GM12878 (cell line): ENCODE measurements around the gene TRIM47. TPM values are rescaled to one million over a fixed set of nuclear protein-coding genes. Genes with fewer than 3 reads are reported as not detected.

Experiments
- ATAC-seq: fragments of 200-7000 bp; cut with Tn5 transposase; 3 replicates; pipeline ENCODE4 v1.9.1; 2020; ENCODE audit warnings: mild to moderate bottlenecking, moderate library complexity
- BruUV-seq: library from RNA; stranded (reverse); fragments of 400-500 nt; replicated peaks from 2 replicates; lab custom pipeline; 2021; lab: Mats Ljungman, UMichigan
- CTCF ChIA-PET: fragments of 300-600 bp; sonication (Branson Sonifier 250); formaldehyde crosslinking; extraction: SDS; loops from one replicate; lab custom pipeline; 2021; ENCODE audit warnings: inconsistent platforms; lab: Yijun Ruan, JAX
- POLR2A ChIA-PET: fragments of 350-600 bp; formaldehyde crosslinking; extraction: SDS; loops from one replicate; lab custom pipeline; 2021; ENCODE audit warnings: inconsistent platforms; lab: Charles Lee
- RAD21 ChIA-PET: fragments of 300-600 bp; sonication (Branson Sonifier 250); formaldehyde crosslinking; loops from one replicate; lab custom pipeline; 2023; ENCODE audit warnings: antibody characterized with exemption; ENCODE audit not compliant: unreplicated experiment; lab: Charles Lee
- SMC1A ChIA-PET: fragments of 300-600 bp; sonication (Branson Sonifier 250); formaldehyde crosslinking; loops from one replicate; lab custom pipeline; 2023; ENCODE audit not compliant: unreplicated experiment, uncharacterized antibody; lab: Charles Lee
- DNase-seq: peaks from one replicate; pipeline ENCODE4 v3.0.0-alpha.2; 2011; ENCODE audit warnings: low read depth, low spot score
- FAIRE-seq: peaks from 3 replicates; lab custom pipeline; 2011; peaks lifted over from hg19 to GRCh38; lab: Jason Lieb, UNC
- H2AFZ ChIP-seq: 2 replicates; pipeline ENCODE4 v1.6.0; 2011; ENCODE audit warnings: low read depth, low read length, control low read depth; ENCODE audit not compliant: control insufficient read depth
- H3K27ac ChIP-seq: 2 replicates; pipeline ENCODE4 v1.5.1; 2011; ENCODE audit warnings: control low read depth; ENCODE audit not compliant: control insufficient read depth, insufficient read depth
- H3K27me3 ChIP-seq, 2 experiments: replicated peaks in 1 of 2; 2 replicates each; pipeline versions ENCODE4 v1.6.0 to v1.6.1; 2011; ENCODE audit warnings: low read length in 1 of 2; ENCODE audit not compliant: control insufficient read depth in 2 of 2, insufficient read depth in 2 of 2
- H3K36me3 ChIP-seq, 2 experiments: 2 replicates each; pipeline ENCODE4 v1.5.1; 2011; ENCODE audit warnings: low read length in 1 of 2; ENCODE audit not compliant: control insufficient read depth in 2 of 2, insufficient read depth in 2 of 2
- H3K4me1 ChIP-seq: 2 replicates; pipeline ENCODE4 v1.6.1; 2011; ENCODE audit warnings: mild to moderate bottlenecking, low read length, moderate library complexity, mixed read lengths; ENCODE audit not compliant: control insufficient read depth, insufficient read depth
- H3K4me2 ChIP-seq: 2 replicates; pipeline ENCODE4 v1.6.0; 2011; ENCODE audit warnings: control low read depth; ENCODE audit not compliant: control insufficient read depth, insufficient read depth
- H3K4me3 ChIP-seq: fragments of 200-600 bp; sonication (generic); 2 replicates; pipeline ENCODE4 v1.5.1; 2016
- H3K79me2 ChIP-seq: 2 replicates; pipeline ENCODE4 v1.6.0; 2011; ENCODE audit warnings: low read length; ENCODE audit not compliant: control insufficient read depth, insufficient read depth
- H3K9ac ChIP-seq: 2 replicates; pipeline ENCODE4 v1.8.0; 2011; ENCODE audit warnings: low read length, control low read depth, mixed read lengths; ENCODE audit not compliant: control insufficient read depth, insufficient read depth
- H3K9me3 ChIP-seq: replicated peaks from 3 replicates; pipeline ENCODE4 v1.5.1; 2011; ENCODE audit warnings: mild to moderate bottlenecking, low read length; ENCODE audit not compliant: control insufficient read depth, insufficient read depth
- H4K20me1 ChIP-seq: 2 replicates; pipeline ENCODE4 v1.6.0; 2011; ENCODE audit not compliant: control insufficient read depth, insufficient read depth
- LARP7 ChIP-seq: fragments of 450-650 bp; IDR thresholded peaks from 2 replicates; pipeline ENCODE4 v1.6.1; 2017; ENCODE audit warnings: mild to moderate bottlenecking
- NRF1 ChIP-seq: conservative IDR thresholded peaks from 2 replicates; pipeline ENCODE4 v1.6.1; 2011; ENCODE audit warnings: mild to moderate bottlenecking, low read depth, low read length, improper control_type of control experiment
- RUNX3 ChIP-seq: IDR thresholded peaks from 2 replicates; pipeline ENCODE4 v1.6.1; 2012; ENCODE audit warnings: low read length, inconsistent platforms
- WGBS: methylation state at CpG from one replicate; pipeline ENCODE4 v1.1.6; 2016; ENCODE audit warnings: low lambda C conversion rate; ENCODE audit not compliant: insufficient replicate concordance, insufficient coverage; ENCODE audit errors: missing lambda C conversion rate; 5-methylcytosine and 5-hydroxymethylcytosine counted together
- in situ Hi-C: fragments of 300-500 bp; cut with MboI; formaldehyde crosslinking; loops from 9 replicates; pipeline ENCODE4 v1.14.3; 2018; ENCODE audit warnings: mixed read lengths
- intact Hi-C: fragments of 100-400 bp; cut with micrococcal nuclease; formaldehyde crosslinking; loops from one replicate; pipeline ENCODE4 v1.14.2; 2022; ENCODE audit not compliant: unreplicated experiment
- polyA plus RNA-seq, 11 experiments: library from polyadenylated mRNA; depleted of rRNA in 4 of 11; unstranded in 6 of 11; stranded (reverse) in 5 of 11; fragments of >200 nt; fragmentation: Nextera tagmentation in 4 of 11; fragmentation: Illumina TruSeq in 1 of 11; extraction: Ambion mirVana in 4 of 11; extraction: Trizol in 1 of 11; gene quantifications; 1 replicate in 1 of 11; 2 replicates in 10 of 11; pipeline versions ENCODE4 v1.2.1 to v1.2.3, GENCODE V29; 2011 to 2016; ENCODE audit warnings: inconsistent platforms in 2 of 11, missing spikeins in 2 of 11, low read depth in 1 of 11
- total RNA-seq, 4 experiments: library from RNA; depleted of rRNA in 3 of 4; stranded (reverse); fragments of >200 nt in 3 of 4; fragmentation: Illumina TruSeq in 1 of 4; extraction: Trizol in 1 of 4; gene quantifications; 2 replicates each; pipeline versions ENCODE4 v1.2.1 to v1.2.3, GENCODE V29; 2013 to 2021
- TF ChIP-seq, protein P1 (sequence below): IDR thresholded peaks from 2 replicates; pipeline ENCODE4 v1.6.1; 2011; ENCODE audit warnings: borderline replicate concordance, low read depth, mild to moderate bottlenecking, moderate library complexity, low read length; ENCODE audit not compliant: insufficient read depth, poor library complexity, severe bottlenecking

TRIM47 gene
- total and polyA plus RNA-seq, 10 of the 15 experiments (the other 5 are each of a cell fraction or from before 2014, with no cell fraction given): 0.35 to 9.7 (median 5.3) TPM

DNA sequence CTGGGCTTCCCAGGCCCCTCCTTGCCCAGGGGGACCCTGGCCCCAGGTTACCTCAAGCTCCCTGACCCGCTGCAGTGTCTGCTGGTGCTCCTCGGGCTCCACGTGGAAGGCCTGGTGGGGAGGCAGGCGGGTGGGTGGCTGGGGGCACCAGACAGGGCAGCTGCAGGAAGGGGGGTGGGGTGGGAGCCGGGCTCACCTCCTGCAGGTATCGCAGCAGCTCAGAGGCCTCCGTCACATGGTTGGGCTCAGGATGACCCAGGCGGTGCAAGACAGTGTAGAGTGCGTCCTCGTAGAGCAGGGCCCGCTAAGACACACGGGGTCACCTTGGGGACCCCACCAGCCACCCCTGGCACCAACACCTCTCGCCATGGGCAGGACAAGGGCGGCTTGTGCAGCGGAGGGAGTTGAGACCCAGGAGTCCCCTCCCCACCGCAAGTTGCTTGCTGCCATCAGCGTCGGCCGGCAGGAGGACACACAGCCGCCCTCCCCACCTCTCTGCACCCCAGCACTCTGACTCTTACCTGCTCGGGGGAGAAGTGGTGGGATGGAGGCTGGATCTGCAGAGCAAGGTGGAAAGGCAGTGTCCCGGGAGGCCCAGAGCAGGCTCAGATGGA lies 35.3 kb downstream of the TRIM47 start:
- ATAC-seq: no peak
- H3K4me2 ChIP-seq: peak overlapping the region; percentile 93
- 54% methylated on average over 19 of the region's 22 CpGs for WGBS
- H4K20me1 ChIP-seq: no peaks in the 10 kb centered on the region
- H3K4me3 ChIP-seq: peak overlapping the region; percentile 77
- RAD21 ChIA-PET: interaction anchor here (0.9 to 3.6 kb wide), 10 partner anchors 12 to 89 kb away, joined by 3 to 21 read pairs (median 8); partner anchors contain the start of genes GALK1, TRIM65 and WBP2
- no TSS peak for BruUV-seq
- no peak for FAIRE-seq
- intact Hi-C loops: no loop called here
- peaks cover 14% of the 10 kb centered on the region for H3K4me1 ChIP-seq
- H3K9ac ChIP-seq: peak overlapping the region; percentile 98
- peaks cover 0 to 4% of the 10 kb centered on the region in 2 experiments; a peak in 3 of 4 replicates for H3K36me3 ChIP-seq
- peaks cover 18% of the 10 kb centered on the region for H3K79me2 ChIP-seq
- peak overlapping the region; percentile 93 for H3K27ac ChIP-seq
- H3K9me3 ChIP-seq: no peaks in the 10 kb centered on the region
- TF ChIP-seq, protein P1, sequence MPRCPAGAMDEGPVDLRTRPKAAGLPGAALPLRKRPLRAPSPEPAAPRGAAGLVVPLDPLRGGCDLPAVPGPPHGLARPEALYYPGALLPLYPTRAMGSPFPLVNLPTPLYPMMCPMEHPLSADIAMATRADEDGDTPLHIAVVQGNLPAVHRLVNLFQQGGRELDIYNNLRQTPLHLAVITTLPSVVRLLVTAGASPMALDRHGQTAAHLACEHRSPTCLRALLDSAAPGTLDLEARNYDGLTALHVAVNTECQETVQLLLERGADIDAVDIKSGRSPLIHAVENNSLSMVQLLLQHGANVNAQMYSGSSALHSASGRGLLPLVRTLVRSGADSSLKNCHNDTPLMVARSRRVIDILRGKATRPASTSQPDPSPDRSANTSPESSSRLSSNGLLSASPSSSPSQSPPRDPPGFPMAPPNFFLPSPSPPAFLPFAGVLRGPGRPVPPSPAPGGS: no peak
- TF ChIP-seq RUNX3 (peak; percentile 23; the same call in 1 of the 2 replicates), LARP7 (no peak), NRF1 (no peak)
- in situ Hi-C loops: no loop called here
- SMC1A ChIA-PET: interaction anchor here (1.2 to 3.2 kb wide), 4 partner anchors 10 to 32 kb away, joined by 3 to 14 read pairs (median 6); partner anchors contain the start of gene WBP2
- peak overlapping the region; percentile 84 for H2AFZ ChIP-seq
- no peak for DNase-seq
- H3K27me3 ChIP-seq: no peaks in the 10 kb centered on the region
- POLR2A ChIA-PET: interaction anchor here (1.0 to 4.5 kb wide), 7 partner anchors 12 to 78 kb away, joined by 3 to 42 read pairs (median 30); partner anchors contain the start of genes GALK1, UNK and WBP2
- CTCF ChIA-PET: interaction anchor here (0.9 to 8.7 kb wide), 6 partner anchors 13 to 123 kb away, joined by 3 to 117 read pairs (median 5); partner anchors contain the start of genes GALK1, TRIM65 and WBP2
